ELR (cell line): ENCODE results near the gene VASP.
A peak's percentile ranks its signal among the peaks of the same experiment; 100 is the strongest.
"Not testable (repeated sequence)": the region's sequence is repeated elsewhere in the genome, so short reads cannot be mapped to it uniquely, and the experiment has no call there.

Source experiments
- DNase-seq: peaks from one replicate; pipeline ENCODE4 v3.0.0-alpha.2; 2015; ENCODE audit warnings: low read depth

The VASP gene

GRCh38 chr19:45497791-45498190 lies 9.5 kb upstream of the VASP start:
- DNase-seq: no peak

GRCh38 chr19:45498411-45499195 lies 8.7 kb upstream of the VASP start, which contains the start of gene PPM1N:
TSS of gene PPM1N (plus strand) at chr19:45498443. CDS start at chr19:45498473, 30 bp downstream.
- peak; percentile 39 for DNase-seq

GRCh38 chr19:45499196-45500180 lies 7.8 kb upstream of the VASP start:
- peak; percentile 47 for DNase-seq

- DNase-seq: no peak
Observed at GRCh38 chr19:45500918-45501729, 6.2 kb upstream of the VASP start.

- DNase-seq: no peak
Observed at GRCh38 chr19:45501730-45502014, 5.6 kb upstream of the VASP start.

GRCh38 chr19:45502111-45502510 lies 5.2 kb upstream of the VASP start:
- no peak for DNase-seq

GRCh38 chr19:45503909-45504308 lies 3.4 kb upstream of the VASP start:
- no peak for DNase-seq

GRCh38 chr19:45505151-45505995 lies 1.9 kb upstream of the VASP start:
- peak; percentile 51 for DNase-seq

GRCh38 chr19:45505996-45506245 lies 1.4 kb upstream of the VASP start:
- DNase-seq: no peak

- peak; percentile 94 for DNase-seq
Observed at GRCh38 chr19:45506246-45506988, 862 bp upstream of the VASP start.

GRCh38 chr19:45507872-45508416 lies 665 bp downstream of the VASP start:
- DNase-seq: peak; percentile 33

GRCh38 chr19:45508417-45508860 lies 1.2 kb downstream of the VASP start:
- DNase-seq: peak; percentile 38

- DNase-seq: peak; percentile 75
Observed at GRCh38 chr19:45508861-45509691, 1.8 kb downstream of the VASP start.

GRCh38 chr19:45509692-45510015 lies 2.4 kb downstream of the VASP start:
- no peak for DNase-seq

- not testable (repeated sequence) for DNase-seq
Observed at GRCh38 chr19:45510352-45510751, 3.1 kb downstream of the VASP start.

- DNase-seq: no peak
Observed at GRCh38 chr19:45511074-45511473, 3.8 kb downstream of the VASP start.

- no peak for DNase-seq
Observed at GRCh38 chr19:45512881-45513483, 5.7 kb downstream of the VASP start.

- DNase-seq: no peak
Observed at GRCh38 chr19:45514376-45515051, 7.2 kb downstream of the VASP start.
